OCI-LY3 (cell line): ENCODE data around the gene TBC1D5.

Source experiments
- CTCF ChIP-seq: fragments of 200-600, 300-600 bp; sonication (generic); IDR thresholded peaks from 2 replicates; pipeline ENCODE4 v1.5.1; 2014; ENCODE audit warnings: antibody characterized with exemption, low read length, low read depth
- EZH2phosphoT487 ChIP-seq: fragments of 200-600 bp; shearing (Covaris generic); IDR thresholded peaks from 2 replicates; pipeline ENCODE4 v1.6.1; 2018; ENCODE audit warnings: antibody characterized with exemption, mixed run types, low read depth

- TF ChIP-seq CTCF (no peak), EZH2phosphoT487 (no peak)
Observed at GRCh38 chr3:17390785-17391184, 351.6 kb downstream of the TBC1D5 start.
